T-helper 1 cell treated with Interleukin-12 subunit alpha and Interleukin-12 subunit beta and Interleukin-4 antibody, amounts not matched to agents 30 μg/mL and 1 μg/mL, for 36 hours (primary cell): ENCODE measurements around the gene CHMP3.
"Not testable (repeated sequence)": the region's sequence is repeated elsewhere in the genome, so short reads cannot be mapped to it uniquely, and the experiment has no call there.

Source experiments
- H3K27ac Mint-ChIP-seq: one replicate; pipeline ENCODE4 v1.8.0; 2021; ENCODE audit warnings: mild to moderate bottlenecking, mixed read lengths
- H3K27me3 Mint-ChIP-seq: one replicate; pipeline ENCODE4 v1.8.0; 2021; ENCODE audit warnings: low read depth, mixed read lengths
- H3K36me3 Mint-ChIP-seq: one replicate; pipeline ENCODE4 v1.8.0; 2021; ENCODE audit warnings: low read depth, mixed read lengths
- H3K4me1 Mint-ChIP-seq: one replicate; pipeline ENCODE4 v1.8.0; 2021; ENCODE audit warnings: low read depth, mixed read lengths
- H3K4me3 Mint-ChIP-seq: one replicate; pipeline ENCODE4 v1.8.0; 2021; ENCODE audit warnings: mild to moderate bottlenecking, moderate library complexity, mixed read lengths
- H3K9me3 Mint-ChIP-seq: one replicate; pipeline ENCODE4 v1.8.0; 2021; ENCODE audit warnings: mixed read lengths

Gene CHMP3

DNA sequence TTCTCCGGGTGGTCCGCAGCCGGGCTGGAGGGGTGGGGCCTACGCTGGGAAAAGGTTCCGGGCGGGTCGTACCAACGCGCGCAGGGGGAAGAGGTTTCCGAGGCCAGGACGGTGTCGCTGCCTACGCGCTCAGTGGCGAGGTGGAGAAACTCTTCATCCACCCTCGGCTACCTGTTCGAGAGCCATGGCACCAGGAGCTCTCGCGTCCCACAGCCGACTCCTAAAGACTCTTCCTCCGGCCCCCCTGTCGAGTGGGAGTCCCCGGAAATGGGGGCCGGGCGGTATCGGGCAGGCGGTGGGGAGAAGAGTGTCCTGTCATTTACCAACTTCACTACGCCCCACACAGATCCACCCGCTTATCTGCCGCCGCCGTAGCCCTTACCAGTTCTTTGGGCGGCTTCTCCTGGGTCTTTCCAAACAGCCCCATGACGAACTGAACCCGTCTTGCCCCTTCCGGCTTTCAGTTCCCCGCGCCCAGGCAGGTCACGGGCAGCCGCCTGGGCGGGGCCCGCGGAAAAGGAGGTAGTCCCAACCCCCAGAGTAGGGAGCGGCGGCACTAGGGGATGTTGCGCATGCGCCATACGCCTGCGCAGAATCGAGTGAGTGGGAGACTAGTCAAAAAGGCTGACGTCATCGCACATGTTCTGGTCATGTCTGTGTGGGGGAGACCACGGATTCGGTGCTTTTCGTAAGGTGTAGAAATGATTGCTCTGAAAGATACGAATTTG, at the start of gene CHMP3:
CHMP3 (minus strand) TSS at position 522 of the 728 bp plus-strand sequence; CDS start at position 427, 95 bp downstream.
- H3K36me3 Mint-ChIP-seq = peaks cover 22% of the 10 kb centered on the region

DNA sequence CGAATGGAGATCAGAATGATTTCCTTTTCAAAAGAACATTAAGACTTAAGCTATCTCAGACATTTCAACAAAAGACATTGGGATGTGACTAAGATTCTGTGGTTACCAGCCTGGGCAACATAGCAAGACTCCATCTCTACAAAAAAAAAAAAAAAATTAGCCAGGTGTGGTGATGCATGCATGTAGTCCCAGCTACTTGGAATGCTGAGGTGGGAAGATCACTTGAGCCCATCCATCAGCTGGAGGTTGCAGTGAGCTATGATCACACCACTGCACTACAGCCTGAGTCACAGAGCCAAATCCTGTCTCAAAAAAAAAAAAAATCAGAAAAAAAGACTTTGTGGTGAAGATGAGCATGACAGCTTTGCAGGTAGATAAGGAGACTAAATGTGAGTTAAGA, 47.6 kb upstream of the CHMP3 start:
- Mint-ChIP-seq H3K36me3 (peaks cover 36% of the 10 kb centered on the region), H3K9me3 (no peaks in the 10 kb centered on the region), H3K4me3 (no peak overlapping the region), H3K27me3 (no peaks in the 10 kb centered on the region), H3K27ac (no peak overlapping the region), H3K4me1 (peaks cover 25% of the 10 kb centered on the region)

More for the DNA sequence above, at the start of gene CHMP3:
- Mint-ChIP-seq H3K9me3 (peaks cover 15% of the 10 kb centered on the region), H3K27me3 (no peaks in the 10 kb centered on the region), H3K27ac (peak within 1 kb of the TSS; percentile 99), H3K4me3 (peak within 1 kb of the TSS; percentile 95), H3K4me1 (peaks cover 28% of the 10 kb centered on the region)

DNA sequence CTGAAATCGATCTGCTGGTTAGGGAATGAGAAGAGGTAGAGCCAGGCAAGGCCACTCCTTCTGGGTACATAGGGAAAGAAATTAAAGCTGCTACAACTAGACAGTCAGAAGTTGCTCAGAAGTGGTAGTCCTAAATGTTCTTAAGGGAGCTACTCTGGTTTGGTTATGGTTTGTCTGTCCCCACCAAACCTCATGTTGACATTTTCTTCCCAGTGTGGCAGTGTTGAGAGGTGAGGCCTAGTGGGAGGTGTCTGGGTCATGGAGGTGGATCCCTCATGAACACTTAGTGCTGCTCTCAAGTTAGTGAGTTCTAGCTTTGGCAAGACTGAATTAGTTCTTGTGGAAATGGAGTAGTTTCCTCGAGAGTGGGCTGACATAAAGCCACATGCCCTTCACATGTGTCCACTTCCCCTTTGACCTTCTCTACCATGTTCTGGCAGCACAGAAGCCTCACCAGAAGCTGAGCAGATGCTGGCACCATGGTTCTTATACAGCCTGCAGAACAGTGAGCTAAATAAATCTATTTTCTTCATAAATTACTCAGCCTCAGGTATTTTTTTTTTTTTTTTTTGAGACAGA, 45.7 kb upstream of the CHMP3 start:
- Mint-ChIP-seq H3K4me1 (peaks cover 23% of the 10 kb centered on the region), H3K36me3 (peaks cover 46% of the 10 kb centered on the region), H3K27me3 (no peaks in the 10 kb centered on the region), H3K9me3 (no peaks in the 10 kb centered on the region), H3K27ac (no peak overlapping the region), H3K4me3 (no peak overlapping the region)

DNA sequence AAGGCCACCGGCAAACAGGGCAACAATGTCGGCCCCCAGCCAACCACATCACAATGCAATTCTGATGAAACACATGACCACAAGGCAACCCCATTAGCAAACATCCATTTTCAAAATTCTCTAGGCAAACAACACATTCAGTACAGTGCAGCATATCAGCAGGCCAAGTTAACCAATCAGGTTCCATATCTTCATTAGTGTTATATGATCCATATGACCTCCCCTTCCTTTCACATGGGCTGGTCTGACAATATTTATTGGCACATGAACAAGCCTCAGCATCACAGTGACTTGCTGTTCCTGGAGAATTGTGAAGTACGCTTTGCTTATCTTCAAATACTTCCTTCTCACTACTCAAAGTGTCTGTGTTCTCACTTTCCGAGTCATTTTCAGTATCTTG, 40.7 kb upstream of the CHMP3 start:
- no peak overlapping the region for H3K27ac Mint-ChIP-seq

DNA sequence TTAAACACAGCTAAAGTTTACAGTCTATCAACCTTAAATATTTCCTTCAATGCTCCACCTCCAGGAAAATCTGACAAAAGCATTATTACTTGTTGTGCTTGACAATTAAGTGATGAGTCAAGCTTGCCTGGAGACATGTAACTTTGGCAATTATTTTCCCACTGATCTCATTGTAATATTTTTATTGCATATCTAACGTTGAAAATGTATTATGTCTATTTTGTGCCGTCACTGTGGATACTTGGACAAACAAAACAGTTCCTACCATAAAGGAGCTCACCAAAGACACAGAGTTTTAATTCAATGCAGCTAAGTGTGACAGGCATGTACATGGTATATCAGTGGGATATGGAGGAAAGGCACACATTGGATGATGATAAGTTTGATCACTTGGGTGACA, 35.7 kb upstream of the CHMP3 start:
- H3K27me3 Mint-ChIP-seq = peaks cover 7% of the 10 kb centered on the region
- no peak overlapping the region for H3K27ac Mint-ChIP-seq
- H3K4me3 Mint-ChIP-seq = no peak overlapping the region
- H3K36me3 Mint-ChIP-seq = peaks cover 9% of the 10 kb centered on the region
- peaks cover 3% of the 10 kb centered on the region for H3K9me3 Mint-ChIP-seq
- H3K4me1 Mint-ChIP-seq = no peaks in the 10 kb centered on the region

More for the DNA sequence above, 40.7 kb upstream of the CHMP3 start:
- H3K9me3 Mint-ChIP-seq = no peaks in the 10 kb centered on the region
- H3K4me3 Mint-ChIP-seq = no peak overlapping the region
- peaks cover 5% of the 10 kb centered on the region for H3K4me1 Mint-ChIP-seq
- peaks cover 30% of the 10 kb centered on the region for H3K36me3 Mint-ChIP-seq
- no peaks in the 10 kb centered on the region for H3K27me3 Mint-ChIP-seq

DNA sequence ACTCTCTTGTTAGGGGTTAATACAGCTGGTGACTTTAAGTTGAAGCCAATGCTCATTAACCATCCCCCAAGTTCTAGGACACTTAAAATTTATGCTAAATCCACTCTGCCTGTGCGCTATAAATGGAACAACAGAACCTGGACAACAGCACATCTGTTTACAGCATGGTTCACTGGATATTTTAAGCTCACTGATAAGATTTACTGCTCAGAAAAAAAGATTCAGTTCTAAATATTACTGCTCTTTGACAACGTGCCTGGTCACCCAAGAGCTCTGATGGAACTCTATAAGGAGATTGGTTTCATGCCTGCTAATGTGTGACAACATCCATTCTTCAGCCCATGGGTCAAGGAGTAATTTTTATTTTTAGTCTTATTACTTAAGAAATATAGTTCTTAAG, 32.9 kb upstream of the CHMP3 start:
- H3K36me3 Mint-ChIP-seq = peaks cover 1% of the 10 kb centered on the region
- peaks cover 4% of the 10 kb centered on the region for H3K9me3 Mint-ChIP-seq
- H3K4me3 Mint-ChIP-seq = no peak overlapping the region
- peaks cover 25% of the 10 kb centered on the region for H3K27me3 Mint-ChIP-seq
- no peak overlapping the region for H3K27ac Mint-ChIP-seq
- H3K4me1 Mint-ChIP-seq = no peaks in the 10 kb centered on the region

DNA sequence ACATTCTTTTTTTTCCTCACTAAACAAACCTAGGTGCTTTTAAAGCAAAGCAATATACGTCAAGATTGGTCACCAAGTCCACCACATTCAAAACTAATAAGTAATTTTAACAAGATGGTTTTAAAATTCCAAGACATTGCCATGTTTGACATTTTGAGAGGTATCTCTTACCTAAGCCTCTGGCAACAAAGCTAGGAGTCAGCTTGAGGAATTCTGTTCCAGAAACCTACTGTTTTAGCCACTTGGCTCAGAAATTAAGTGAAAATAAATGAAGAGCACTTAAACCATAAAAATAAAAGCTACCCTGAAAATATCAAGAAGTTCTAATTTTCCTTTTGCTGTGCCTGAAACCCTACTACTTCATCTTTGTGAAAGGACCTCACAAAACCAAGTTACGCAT, 30.0 kb upstream of the CHMP3 start:
- peaks cover 1% of the 10 kb centered on the region for H3K36me3 Mint-ChIP-seq
- H3K27ac Mint-ChIP-seq = no peak overlapping the region
- H3K27me3 Mint-ChIP-seq = peaks cover 35% of the 10 kb centered on the region
- H3K9me3 Mint-ChIP-seq = peaks cover 12% of the 10 kb centered on the region
- H3K4me3 Mint-ChIP-seq = no peak overlapping the region
- H3K4me1 Mint-ChIP-seq = no peaks in the 10 kb centered on the region

DNA sequence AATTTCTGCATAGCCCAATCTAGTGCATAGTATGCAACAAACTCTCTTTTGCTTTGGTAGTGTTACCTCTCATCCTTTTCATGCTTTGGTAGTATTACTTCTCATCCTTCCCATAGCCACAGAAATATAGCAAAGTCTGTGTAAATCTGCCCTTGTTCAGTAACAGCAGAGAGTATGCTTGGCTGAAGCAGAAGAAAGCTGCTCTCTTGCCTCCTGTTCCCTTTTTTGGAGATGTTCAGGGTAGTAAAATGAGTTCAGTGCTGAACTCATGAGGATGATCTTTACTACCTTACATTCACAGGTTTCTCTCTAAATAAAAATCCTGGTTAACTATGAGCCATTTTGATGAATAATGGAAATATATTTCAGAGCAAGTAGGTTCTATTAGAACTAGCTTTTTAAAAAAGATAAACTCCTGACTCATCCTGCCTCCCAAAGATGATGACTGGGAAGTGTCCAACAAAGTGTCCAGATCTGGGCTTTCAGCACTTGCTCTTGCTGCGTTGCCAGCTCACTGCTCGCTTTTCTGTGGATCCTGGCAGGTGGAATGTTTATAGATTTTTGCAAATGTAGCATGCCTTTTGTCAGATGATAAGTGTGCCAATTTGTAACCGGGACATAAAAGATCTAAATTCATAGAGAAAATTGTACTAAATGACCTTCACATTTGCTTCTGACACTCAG, 29.4 kb upstream of the CHMP3 start:
- no peaks in the 10 kb centered on the region for H3K4me1 Mint-ChIP-seq
- no peak overlapping the region for H3K27ac Mint-ChIP-seq

DNA sequence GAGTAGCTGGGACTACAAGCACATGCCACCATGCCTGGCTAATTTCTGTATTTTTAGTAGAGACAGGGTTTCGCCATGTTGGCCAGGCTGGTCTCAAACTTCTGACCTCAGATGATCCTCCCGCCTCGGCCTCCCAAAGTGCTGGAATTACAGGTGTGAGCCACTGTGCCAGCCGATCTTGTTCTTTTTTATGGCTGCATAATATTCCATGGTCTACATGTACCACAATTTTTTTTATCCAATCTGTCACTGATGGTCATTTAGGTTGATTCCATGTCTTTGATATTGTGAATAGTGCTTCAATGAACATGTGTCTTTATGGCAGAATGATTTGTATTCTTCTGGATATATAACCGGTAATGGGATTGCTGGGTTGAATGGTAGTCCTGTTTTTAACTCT, 26.5 kb upstream of the CHMP3 start:
- H3K27me3 Mint-ChIP-seq = peaks cover 33% of the 10 kb centered on the region
- not testable (repeated sequence) for H3K9me3 Mint-ChIP-seq, H3K36me3 Mint-ChIP-seq, H3K4me1 Mint-ChIP-seq, H3K27ac Mint-ChIP-seq, H3K4me3 Mint-ChIP-seq

More for the DNA sequence above, 29.4 kb upstream of the CHMP3 start:
- Mint-ChIP-seq H3K9me3 (peaks cover 12% of the 10 kb centered on the region), H3K4me3 (no peak overlapping the region), H3K27me3 (peaks cover 36% of the 10 kb centered on the region), H3K36me3 (peaks cover 1% of the 10 kb centered on the region)

DNA sequence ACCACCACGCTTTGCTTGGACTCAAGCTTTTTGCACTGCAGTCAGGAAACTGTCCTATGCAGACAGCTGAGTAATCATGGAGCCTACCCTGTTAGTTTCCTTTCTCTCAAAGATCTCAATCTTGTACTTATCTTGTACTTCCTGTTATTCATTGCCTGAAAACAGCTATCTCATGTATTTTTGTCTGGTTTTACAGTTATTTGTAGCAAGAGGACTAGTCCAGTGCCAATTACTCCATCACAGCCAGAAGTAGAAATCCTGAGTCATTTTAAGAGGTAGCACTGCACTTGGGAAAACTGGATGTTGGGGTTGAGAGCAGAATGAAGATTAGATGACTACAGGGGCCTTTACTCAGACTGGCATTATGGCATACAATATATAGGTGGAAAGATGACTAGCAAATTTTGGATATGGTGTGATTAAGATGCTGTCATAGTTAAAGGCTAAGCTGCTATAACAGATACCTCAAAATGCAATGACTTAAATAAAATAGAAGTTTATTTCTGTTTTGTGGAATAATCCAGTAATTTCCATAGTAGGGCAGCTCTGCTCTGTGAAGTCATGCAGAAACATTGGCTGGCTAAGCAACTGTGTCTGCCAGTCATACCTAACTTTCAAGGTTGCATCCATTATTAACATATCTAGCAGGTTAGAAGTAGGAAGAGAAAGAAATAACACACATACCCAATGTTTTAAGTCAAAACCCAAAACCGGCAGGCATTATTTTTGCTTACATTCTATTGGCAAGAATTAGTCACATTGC, 21.1 kb upstream of the CHMP3 start:
- Mint-ChIP-seq H3K27me3 (peaks cover 9% of the 10 kb centered on the region), H3K4me3 (peak overlapping the region; percentile 45), H3K27ac (peak overlapping the region; percentile 88), H3K36me3 (peaks cover 1% of the 10 kb centered on the region), H3K9me3 (peaks cover 15% of the 10 kb centered on the region), H3K4me1 (peaks cover 6% of the 10 kb centered on the region)

DNA sequence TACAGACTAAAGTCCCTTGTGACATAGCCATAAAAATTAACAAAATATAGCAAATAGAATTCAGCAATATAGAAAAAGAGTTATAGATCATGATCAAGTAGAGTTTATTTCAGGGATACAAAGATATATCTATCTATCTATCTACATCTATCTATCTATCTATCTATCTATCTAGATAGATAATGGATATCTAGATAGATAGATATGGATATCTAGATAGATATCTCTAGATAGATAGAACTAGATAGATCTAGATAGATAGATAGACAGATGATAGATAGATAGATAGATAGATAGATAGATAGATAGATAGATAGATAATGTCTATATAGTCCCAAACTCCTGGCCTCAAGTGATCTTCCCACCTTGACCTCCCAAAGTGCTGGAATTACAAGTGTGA, 17.3 kb upstream of the CHMP3 start:
- Mint-ChIP-seq H3K9me3 (peaks cover 27% of the 10 kb centered on the region), H3K36me3 (peaks cover 1% of the 10 kb centered on the region), H3K27ac (no peak overlapping the region), H3K4me3 (no peak overlapping the region), H3K27me3 (peaks cover 9% of the 10 kb centered on the region), H3K4me1 (peaks cover 6% of the 10 kb centered on the region)

DNA sequence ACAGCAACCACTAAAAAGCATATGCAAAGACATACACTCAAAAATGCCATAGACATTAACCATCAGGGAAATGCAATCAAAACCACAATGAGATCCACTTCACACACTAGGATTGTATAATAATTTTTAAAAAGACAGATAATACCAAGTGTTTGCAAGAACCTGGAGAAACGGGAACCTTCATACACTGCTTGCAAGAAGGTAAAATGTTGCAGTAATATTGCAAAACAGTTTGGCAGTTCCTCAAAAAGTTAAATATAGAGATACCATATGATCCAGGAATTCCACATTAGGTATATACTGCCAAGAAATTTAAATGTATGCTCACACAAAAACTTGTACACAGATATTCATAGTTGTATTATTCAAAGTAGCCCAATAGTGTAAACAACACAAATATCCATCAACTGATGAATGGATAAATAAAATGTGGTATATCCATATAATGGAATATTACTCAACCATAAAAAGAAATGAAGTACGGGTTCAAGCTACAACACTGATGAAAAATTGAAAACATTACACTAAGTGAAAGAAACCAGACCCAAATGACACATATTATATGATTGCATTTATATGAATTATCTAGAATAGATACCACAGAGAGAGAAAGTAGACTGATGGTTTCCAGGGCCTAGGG, 14.7 kb upstream of the CHMP3 start:
- H3K4me3 Mint-ChIP-seq = no peak overlapping the region
- no peaks in the 10 kb centered on the region for H3K36me3 Mint-ChIP-seq
- no peak overlapping the region for H3K27ac Mint-ChIP-seq
- H3K9me3 Mint-ChIP-seq = peaks cover 21% of the 10 kb centered on the region
- peaks cover 9% of the 10 kb centered on the region for H3K27me3 Mint-ChIP-seq
- H3K4me1 Mint-ChIP-seq = no peaks in the 10 kb centered on the region

DNA sequence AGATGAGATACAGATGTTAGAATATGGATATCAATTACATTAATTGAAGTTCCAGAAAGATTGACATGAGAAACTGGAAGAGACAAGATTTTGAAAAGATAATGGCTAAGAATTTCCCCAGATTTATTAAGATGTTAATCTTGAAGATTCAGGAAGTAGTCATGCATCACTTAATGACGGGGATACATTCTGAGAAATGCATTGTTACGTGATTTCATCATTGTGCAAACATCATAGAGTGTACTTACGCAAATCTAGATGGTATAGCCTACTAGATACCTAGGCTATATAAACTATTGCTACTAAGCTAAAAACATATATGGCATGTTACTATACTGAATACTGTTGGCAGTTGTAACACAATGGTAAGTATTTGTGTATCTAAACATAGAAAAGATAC, 6.8 kb upstream of the CHMP3 start:
- Mint-ChIP-seq H3K36me3 (no peaks in the 10 kb centered on the region), H3K27me3 (peaks cover 3% of the 10 kb centered on the region), H3K4me3 (no peak overlapping the region), H3K9me3 (peaks cover 4% of the 10 kb centered on the region), H3K27ac (no peak overlapping the region), H3K4me1 (no peaks in the 10 kb centered on the region)

DNA sequence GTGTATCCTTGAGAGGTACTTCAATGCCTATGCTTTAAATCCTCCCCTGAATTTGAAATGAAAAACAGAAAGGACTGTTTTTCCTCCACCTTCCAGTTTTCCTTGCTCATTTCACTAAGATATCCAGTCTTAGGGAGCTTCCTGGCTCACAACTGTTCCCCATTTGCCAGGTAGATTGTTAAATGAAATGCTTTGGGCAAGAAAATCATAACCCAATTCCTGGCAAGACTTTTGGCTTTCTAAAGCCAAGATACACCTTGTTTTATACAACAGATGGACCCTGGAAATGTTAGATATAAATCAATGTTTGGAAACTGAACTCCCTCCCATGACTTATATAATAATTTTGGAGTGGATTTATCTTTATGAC, 3.6 kb upstream of the CHMP3 start:
- Mint-ChIP-seq H3K27ac (no peak overlapping the region), H3K4me1 (peaks cover 15% of the 10 kb centered on the region), H3K4me3 (no peak overlapping the region), H3K27me3 (peaks cover 3% of the 10 kb centered on the region), H3K9me3 (peaks cover 15% of the 10 kb centered on the region), H3K36me3 (peaks cover 5% of the 10 kb centered on the region)
